ENCODE measurements around the gene CDC45.

DNA sequence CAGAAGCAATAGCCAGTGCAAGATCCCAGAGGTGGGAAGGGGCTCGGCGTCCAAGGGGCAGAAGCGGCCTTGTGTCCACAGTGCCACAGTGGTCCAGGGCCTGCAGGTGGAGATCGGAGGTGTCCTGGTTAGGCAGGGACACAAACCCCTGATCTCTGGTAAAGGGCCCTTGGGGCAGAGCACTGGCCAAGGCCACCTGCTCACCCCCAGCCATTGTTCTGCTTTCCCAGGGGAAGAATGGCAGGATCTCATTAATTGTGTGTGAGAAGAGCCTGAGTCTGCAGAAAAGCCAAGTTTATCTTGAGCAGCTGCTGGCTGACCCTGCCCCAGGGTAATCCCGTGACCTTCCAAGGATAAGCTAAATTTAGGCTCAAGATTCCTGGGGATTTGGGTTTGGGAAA lies 47.6 kb downstream of the CDC45 start:
- TF ChIP-seq, protein P1, sequence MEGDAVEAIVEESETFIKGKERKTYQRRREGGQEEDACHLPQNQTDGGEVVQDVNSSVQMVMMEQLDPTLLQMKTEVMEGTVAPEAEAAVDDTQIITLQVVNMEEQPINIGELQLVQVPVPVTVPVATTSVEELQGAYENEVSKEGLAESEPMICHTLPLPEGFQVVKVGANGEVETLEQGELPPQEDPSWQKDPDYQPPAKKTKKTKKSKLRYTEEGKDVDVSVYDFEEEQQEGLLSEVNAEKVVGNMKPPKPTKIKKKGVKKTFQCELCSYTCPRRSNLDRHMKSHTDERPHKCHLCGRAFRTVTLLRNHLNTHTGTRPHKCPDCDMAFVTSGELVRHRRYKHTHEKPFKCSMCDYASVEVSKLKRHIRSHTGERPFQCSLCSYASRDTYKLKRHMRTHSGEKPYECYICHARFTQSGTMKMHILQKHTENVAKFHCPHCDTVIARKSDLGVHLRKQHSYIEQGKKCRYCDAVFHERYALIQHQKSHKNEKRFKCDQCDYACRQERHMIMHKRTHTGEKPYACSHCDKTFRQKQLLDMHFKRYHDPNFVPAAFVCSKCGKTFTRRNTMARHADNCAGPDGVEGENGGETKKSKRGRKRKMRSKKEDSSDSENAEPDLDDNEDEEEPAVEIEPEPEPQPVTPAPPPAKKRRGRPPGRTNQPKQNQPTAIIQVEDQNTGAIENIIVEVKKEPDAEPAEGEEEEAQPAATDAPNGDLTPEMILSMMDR (IDR thresholded peaks at IDR 0.05) = no peak
- no peak for TF ChIP-seq POLR2A (IDR thresholded peaks at IDR 0.05)

All from testis (tissue), 2 donors.